Measurements from ENCODE around the gene GOLGA6L10.
"Not testable (repeated sequence)": the region's sequence is repeated elsewhere in the genome, so short reads cannot be mapped to it uniquely, and the experiment has no call there.

Gene GOLGA6L10

GRCh38 chr15:82317516-82317915 lies 31.8 kb downstream of the GOLGA6L10 start:
- not testable (repeated sequence) for DNase-seq (ENCODE audit: low read depth)

GRCh38 chr15:82317091-82317489 lies 32.2 kb downstream of the GOLGA6L10 start:
- DNase-seq (ENCODE audit: low read depth), result no peak

DNA sequence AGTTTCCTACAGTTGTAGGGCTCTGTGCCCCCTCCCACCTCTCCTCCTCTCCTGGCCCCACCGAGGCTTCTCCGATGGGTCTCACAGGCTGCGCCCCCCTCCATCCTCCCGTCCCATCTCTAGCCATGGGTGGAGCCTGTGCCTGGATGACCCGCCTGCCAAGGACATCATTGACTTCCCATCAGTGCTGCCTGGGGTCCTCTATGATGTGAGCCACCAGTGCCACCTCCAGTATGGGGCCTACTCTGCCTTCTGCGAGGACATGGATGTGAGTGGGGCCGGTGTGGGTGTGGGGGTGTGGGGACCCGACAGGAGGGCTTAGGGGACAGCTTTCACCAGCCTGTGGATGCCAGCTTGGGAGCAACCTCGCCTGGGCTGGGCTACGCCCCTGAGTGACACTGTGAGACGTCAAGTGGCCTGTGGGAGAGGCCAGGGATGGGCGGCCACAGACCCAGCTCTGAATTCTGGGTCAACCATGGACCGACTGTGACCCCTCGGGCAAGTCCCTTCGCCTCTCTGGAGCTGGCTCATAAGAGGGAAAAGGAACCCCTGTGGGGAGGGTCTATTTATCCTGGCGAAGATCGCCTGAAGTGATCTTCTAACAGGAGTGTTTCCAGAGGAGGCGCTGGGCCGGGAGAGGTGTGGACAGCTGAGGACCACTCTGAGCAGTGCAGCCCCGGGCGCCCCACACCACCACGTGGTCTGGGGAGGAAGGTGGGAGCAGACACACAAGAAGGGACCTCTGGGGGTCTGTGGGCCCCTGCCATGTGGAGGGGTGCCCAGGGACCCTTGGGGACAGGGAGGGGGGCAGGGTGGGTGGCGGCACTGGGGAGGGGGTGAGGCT lies 32.8 kb downstream of the GOLGA6L10 start:
- DNase-seq (ENCODE audit: low read depth), result not testable (repeated sequence)

DNA sequence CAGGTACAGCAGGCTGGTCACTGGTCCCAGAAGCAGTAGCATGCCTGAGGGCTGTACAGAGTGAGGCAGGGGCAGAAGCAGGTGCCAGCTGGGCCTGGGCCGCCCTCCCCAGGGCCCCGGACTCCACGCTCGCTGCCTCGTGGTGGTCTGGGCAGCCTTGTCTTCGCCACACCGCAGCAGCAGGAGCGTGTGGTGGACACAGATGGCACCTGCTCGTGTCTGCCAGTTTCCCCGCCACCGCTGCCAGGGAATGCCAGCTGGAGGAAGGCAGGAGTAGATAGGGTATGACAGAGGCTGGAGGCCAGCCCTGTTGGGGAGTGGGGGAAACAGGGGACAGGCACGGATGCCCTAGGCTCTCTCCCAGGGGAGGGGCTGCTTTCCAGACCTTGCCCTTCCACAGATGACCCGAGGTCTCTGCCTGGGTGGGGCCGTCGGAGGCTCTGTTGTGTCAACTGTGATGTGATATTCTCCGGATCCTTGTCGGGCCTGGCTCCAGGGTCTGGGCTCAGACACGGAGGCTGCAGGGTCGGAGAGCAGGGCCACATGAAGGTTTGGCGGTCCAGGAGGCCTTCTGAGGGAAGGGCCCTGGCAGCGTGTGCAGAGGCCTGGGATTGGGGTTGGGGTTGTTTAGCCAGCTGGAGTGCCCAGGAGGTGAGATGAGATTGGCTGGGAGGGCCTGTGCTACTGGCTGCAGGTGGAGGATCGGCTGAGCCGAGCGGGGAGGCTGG lies 33.6 kb downstream of the GOLGA6L10 start:
- DNase-seq (ENCODE audit: low read depth), result no peak

GRCh38 chr15:82314769-82315518 lies 34.3 kb downstream of the GOLGA6L10 start:
- no peak for DNase-seq (ENCODE audit: low read depth)

GRCh38 chr15:82313951-82314768 lies 35.1 kb downstream of the GOLGA6L10 start:
- not testable (repeated sequence) for DNase-seq (ENCODE audit: low read depth)

GRCh38 chr15:82313446-82313845 lies 35.8 kb downstream of the GOLGA6L10 start:
- no peak for DNase-seq (ENCODE audit: low read depth)

DNA sequence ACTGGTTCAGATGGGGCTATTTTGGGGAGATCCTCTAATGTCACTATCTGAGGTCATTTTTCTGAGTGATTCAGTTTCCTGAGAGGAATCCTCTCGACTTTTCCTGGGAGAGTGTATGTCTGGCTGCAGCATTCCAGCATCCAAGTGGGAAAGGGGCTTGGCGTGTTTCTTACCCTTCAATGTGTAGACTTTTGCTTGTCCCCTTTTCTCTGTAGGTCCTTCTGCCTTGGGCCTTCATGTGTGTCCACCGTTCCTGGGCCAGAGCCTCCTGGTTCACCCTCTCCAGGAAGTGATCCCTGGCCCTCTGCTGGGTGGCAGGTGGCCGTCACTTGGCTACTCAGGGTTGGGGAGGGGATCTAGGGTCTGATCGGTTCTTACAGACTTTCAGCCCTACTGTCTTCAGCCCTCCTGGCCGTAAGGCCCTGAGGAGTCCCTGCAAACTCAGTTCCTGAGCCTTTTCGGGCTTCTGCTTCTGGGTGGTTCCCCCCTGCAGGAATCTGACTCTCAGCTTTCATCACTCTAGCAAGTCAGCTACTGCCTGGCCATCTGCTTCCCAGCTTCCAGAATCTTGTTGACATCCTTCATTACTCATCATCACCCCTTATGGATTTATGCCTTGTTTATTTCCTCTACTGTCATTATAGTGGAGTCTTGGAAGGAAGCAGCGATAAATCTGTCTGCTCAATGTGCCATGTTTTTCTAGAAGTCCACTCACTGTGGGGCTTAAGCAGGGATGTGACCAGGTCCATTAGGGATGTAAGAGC lies 36.5 kb downstream of the GOLGA6L10 start:
- DNase-seq (ENCODE audit: low read depth), result no peak

GRCh38 chr15:82311321-82311720 lies 38.0 kb downstream of the GOLGA6L10 start:
- DNase-seq (ENCODE audit: low read depth), result not testable (repeated sequence)

- DNase-seq (ENCODE audit: low read depth), result no peak
These were observed 39.5 kb downstream of the GOLGA6L10 start for GRCh38 chr15:82309802-82310201.

DNA sequence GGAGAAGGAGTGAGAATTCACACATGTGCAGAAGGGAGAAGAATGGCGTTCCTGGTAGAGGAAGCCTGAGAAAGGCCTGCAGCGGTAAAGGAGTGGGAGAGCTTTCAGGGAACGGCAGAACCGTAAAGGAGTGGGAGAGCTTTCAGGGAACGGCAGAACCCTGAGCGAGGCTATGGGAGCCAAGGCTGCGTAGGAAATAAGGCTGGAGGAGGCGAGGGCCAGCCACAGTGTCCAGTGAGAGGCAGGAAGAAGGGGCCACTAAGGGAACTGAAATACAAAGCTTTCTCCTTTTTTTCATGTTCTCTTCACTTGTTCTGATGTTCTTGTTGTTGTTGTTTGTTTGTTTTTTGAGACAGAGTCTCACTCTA lies 41.6 kb downstream of the GOLGA6L10 start:
- no peak for DNase-seq (ENCODE audit: low read depth)

DNA sequence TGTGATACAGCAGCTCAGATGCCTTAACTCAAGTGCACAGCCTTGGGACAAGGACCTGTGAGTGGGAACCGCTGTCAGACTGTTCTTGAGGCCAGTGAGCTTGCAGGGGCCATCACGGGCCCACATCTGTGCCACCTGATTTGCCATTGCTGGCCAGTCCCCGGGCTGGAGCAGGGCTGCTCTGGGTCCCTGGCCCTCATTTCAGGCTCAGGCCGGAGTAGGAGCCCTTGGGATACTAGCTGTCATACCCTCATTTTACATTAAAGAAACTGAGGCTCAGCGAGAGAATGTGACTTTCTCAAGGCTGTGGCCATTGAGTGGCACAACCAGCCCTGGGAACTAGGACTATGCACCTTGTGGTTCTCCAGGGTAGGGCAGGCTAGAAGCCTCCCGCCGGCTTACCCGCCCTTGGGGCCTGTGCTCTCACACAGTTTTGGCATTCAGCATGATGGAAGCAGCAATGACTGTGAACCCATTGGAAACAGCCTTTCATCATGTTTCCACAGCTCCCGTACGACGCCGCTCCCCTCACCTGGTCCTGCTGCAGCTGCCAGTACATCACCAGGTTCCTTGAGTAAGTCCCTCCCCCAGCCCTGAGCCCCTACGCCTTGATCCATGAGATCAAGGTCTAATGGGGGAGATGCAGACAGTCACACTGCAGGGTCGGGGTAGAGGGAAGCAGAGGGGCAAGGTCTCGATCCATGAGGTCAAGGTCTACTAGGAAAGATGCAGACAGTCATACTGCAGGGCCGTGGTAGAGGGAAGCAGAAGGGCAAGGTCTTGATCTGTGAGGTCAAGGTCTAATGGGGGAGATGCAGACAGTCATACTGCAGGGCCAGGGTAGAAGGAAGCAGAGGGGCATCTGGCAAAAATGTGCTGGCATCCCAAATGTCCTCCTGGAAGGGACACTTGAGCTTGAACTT lies 42.2 kb downstream of the GOLGA6L10 start:
- no peak for DNase-seq (ENCODE audit: low read depth)

DNA sequence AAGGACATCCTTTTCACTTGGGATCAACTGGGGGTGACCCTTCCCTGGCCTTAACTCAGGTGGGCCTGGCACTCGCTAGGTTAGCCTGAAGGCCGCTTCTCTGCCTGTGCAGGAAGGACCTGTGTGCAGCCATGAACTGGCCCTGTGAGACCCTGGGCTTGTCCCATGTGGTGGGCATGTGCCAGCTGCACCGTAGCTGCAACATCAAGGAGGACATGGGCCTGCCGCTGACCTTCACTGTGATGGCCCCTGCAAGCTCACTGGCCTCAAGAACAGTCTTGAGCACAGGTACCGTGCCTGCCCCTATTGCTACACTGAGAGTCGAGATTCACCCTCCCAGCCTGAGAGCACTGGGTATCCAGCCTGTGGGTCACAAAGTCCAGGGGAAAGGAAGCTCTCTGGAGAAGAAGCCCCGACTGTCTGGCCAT lies 43.6 kb downstream of the GOLGA6L10 start:
- no peak for DNase-seq (ENCODE audit: low read depth)

DNA sequence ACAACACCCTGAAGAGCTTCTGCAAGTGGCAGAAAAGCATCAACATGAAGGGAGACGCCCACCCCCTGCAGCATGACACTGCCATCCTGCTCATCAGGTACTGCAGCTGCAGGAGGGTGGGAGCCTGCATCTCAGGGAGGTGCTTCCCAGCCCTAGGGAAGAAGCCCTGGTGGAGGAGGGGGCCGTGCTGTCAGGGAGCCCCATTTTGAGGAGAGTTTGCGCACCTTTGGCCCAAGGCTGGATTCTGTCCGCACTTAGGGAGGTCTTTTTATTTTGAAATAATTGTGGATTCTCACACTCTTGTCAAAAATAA lies 44.5 kb downstream of the GOLGA6L10 start:
- no peak for DNase-seq (ENCODE audit: low read depth)

GRCh38 chr15:82303956-82304777 lies 45.1 kb downstream of the GOLGA6L10 start:
- no peak for DNase-seq (ENCODE audit: low read depth)

GRCh38 chr15:82301296-82302016 lies 47.8 kb downstream of the GOLGA6L10 start:
- no peak for DNase-seq (ENCODE audit: low read depth)

- DNase-seq (ENCODE audit: low read depth), result no peak
These were observed 48.4 kb downstream of the GOLGA6L10 start for GRCh38 chr15:82300883-82301282.

DNA sequence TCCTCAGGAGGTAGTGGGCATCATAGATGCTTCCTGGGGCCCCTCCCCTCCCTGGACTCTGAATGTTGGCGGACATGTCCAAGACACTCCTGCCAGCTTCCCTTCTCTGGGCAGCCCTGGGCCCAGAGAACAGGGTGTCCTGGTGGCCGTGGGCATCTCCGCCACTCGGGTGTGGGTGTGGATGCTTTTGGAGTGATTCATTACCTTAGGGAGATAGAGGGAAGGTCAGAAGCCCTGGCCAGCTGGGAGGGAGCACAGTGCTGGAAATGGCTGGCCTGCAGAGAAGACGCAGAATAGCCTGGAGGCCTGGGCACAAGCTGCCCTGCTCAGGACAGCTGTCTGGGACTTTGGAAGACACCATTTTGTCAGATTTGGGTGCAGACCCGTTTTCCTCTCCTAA lies 48.9 kb downstream of the GOLGA6L10 start:
- DNase-seq (ENCODE audit: low read depth), result not testable (repeated sequence)
